HepG2 (cell line): Measurements from ENCODE around the gene GPC6. TPM values are rescaled to one million over a fixed set of nuclear protein-coding genes. Genes with fewer than 3 reads are reported as not detected.

Experiments
- ASH2L ChIP-seq: fragments of 300-600, 200-600 bp; sonication (generic); IDR thresholded peaks from 2 replicates; pipeline ENCODE4 v1.7.0; 2017; ENCODE audit warnings: low read depth, mild to moderate bottlenecking, moderate library complexity, mixed read lengths, low read length; ENCODE audit not compliant: insufficient read length
- CEBPB ChIP-seq: IDR thresholded peaks from 2 replicates; pipeline ENCODE4 v1.6.1; 2011; ENCODE audit warnings: low read depth, low read length, improper control_type of control experiment, borderline replicate concordance
- CREB1 ChIP-seq, 2 experiments: fragments of 450-650 bp in 1 of 2; IDR thresholded peaks; 2 replicates each; pipeline ENCODE4 v1.6.1; 2016 to 2017; ENCODE audit warnings: control low read depth in 1 of 2, mild to moderate bottlenecking in 1 of 2, missing compliant biosample characterization in 1 of 2, missing genetic modification characterization in 1 of 2
- ELF1 ChIP-seq: sonication (generic); formaldehyde crosslinking; IDR thresholded peaks from 2 replicates; pipeline ENCODE4 v1.4.0; 2020; ENCODE audit warnings: missing genetic modification reagents
- ELF4 ChIP-seq: sonication (generic); formaldehyde crosslinking; IDR thresholded peaks from 2 replicates; pipeline ENCODE4 v1.5.0; 2020; ENCODE audit warnings: missing genetic modification reagents, mild to moderate bottlenecking, moderate library complexity, borderline replicate concordance
- FOXP1 ChIP-seq, 2 experiments: fragments of 450-650 bp in 1 of 2; IDR thresholded peaks; 2 replicates each; pipeline ENCODE4 v1.6.1; 2017 to 2018; ENCODE audit warnings: antibody characterized with exemption in 1 of 2
- KAT8 ChIP-seq: IDR thresholded peaks from 2 replicates; pipeline ENCODE4 v1.6.1; 2016; ENCODE audit warnings: missing genetic modification reagents, missing compliant biosample characterization
- MIXL1 ChIP-seq: IDR thresholded peaks from 2 replicates; pipeline ENCODE4 v1.6.1; 2016
- NFKBIZ ChIP-seq: IDR thresholded peaks from 2 replicates; pipeline ENCODE4 v1.6.1; 2018; ENCODE audit warnings: missing genetic modification reagents, missing compliant biosample characterization
- POGZ ChIP-seq: sonication (generic); formaldehyde crosslinking; IDR thresholded peaks from 2 replicates; pipeline ENCODE4 v1.4.0; 2020; ENCODE audit warnings: mild to moderate bottlenecking, missing genetic modification reagents
- RARA ChIP-seq: IDR thresholded peaks from 2 replicates; pipeline ENCODE4 v1.6.1; 2016; ENCODE audit warnings: missing genetic modification reagents, missing compliant biosample characterization
- RORA ChIP-seq: sonication (generic); formaldehyde crosslinking; IDR thresholded peaks from 2 replicates; pipeline ENCODE4 v1.5.0; 2020; ENCODE audit warnings: mild to moderate bottlenecking, missing genetic modification reagents, moderate library complexity
- YY1 ChIP-seq: IDR thresholded peaks from 2 replicates; pipeline ENCODE4 v1.6.1; 2011; ENCODE audit warnings: low read length, low read depth, moderate library complexity, mild to moderate bottlenecking; ENCODE audit not compliant: insufficient read depth, insufficient replicate concordance
- ZFX ChIP-seq: sonication (generic); formaldehyde crosslinking; IDR thresholded peaks from 2 replicates; pipeline ENCODE4 v1.4.0; 2020; ENCODE audit warnings: mild to moderate bottlenecking, low read depth, missing genetic modification reagents, moderate library complexity
- ZNF331 ChIP-seq: sonication (generic); formaldehyde crosslinking; IDR thresholded peaks from 2 replicates; pipeline ENCODE4 v1.4.0; 2020; ENCODE audit warnings: missing genetic modification reagents
- ZNF614 ChIP-seq: IDR thresholded peaks from 2 replicates; pipeline ENCODE4 v1.6.1; 2018; ENCODE audit warnings: missing biosample characterization, missing genetic modification reagents, inconsistent platforms, borderline replicate concordance
- polyA plus RNA-seq, 8 experiments: library from polyadenylated mRNA; depleted of rRNA in 3 of 8; stranded (reverse) in 7 of 8; unstranded in 1 of 8; fragments of >200 nt; fragmentation: Illumina TruSeq in 4 of 8; extraction: Trizol in 4 of 8; gene quantifications; 2 replicates each; pipeline versions ENCODE4 v1.2.1 to v1.2.3, GENCODE V29; 2011 to 2016; ENCODE audit warnings: low read depth in 4 of 8, missing spikeins in 1 of 8, mixed read lengths in 1 of 8; ENCODE audit not compliant: insufficient read depth in 1 of 8
- total RNA-seq, 5 experiments: library from RNA; depleted of rRNA; stranded (reverse); fragments of >200 nt; fragmentation: Illumina TruSeq; extraction: Trizol; gene quantifications; 2 replicates each; pipeline ENCODE4 v1.2.3, GENCODE V29; 2016; ENCODE audit warnings: low read depth in 1 of 5
- TF ChIP-seq, protein P1 (sequence below): sonication (generic); formaldehyde crosslinking; IDR thresholded peaks from 2 replicates; pipeline ENCODE4 v1.4.0; 2020; ENCODE audit warnings: missing genetic modification reagents
- TF ChIP-seq, protein P2 (sequence below): sonication (generic); formaldehyde crosslinking; conservative IDR thresholded peaks from 2 replicates; pipeline ENCODE4 v1.8.0; 2022; ENCODE audit warnings: low read depth, missing genetic modification reagents
- TF ChIP-seq, protein P3 (sequence below): sonication (generic); formaldehyde crosslinking; IDR thresholded peaks from 2 replicates; pipeline ENCODE4 v1.8.0; 2022; ENCODE audit warnings: missing genetic modification reagents, mild to moderate bottlenecking, borderline replicate concordance
- TF ChIP-seq, protein P4 (sequence below): sonication (generic); formaldehyde crosslinking; IDR thresholded peaks from 2 replicates; pipeline ENCODE4 v1.4.0; 2020; ENCODE audit warnings: missing genetic modification reagents

Gene GPC6
- total and polyA plus RNA-seq, 2 of the 13 experiments (the other 11 are each of a cell fraction or from before 2014, with no cell fraction given), result 24.5 to 33.9 TPM

DNA sequence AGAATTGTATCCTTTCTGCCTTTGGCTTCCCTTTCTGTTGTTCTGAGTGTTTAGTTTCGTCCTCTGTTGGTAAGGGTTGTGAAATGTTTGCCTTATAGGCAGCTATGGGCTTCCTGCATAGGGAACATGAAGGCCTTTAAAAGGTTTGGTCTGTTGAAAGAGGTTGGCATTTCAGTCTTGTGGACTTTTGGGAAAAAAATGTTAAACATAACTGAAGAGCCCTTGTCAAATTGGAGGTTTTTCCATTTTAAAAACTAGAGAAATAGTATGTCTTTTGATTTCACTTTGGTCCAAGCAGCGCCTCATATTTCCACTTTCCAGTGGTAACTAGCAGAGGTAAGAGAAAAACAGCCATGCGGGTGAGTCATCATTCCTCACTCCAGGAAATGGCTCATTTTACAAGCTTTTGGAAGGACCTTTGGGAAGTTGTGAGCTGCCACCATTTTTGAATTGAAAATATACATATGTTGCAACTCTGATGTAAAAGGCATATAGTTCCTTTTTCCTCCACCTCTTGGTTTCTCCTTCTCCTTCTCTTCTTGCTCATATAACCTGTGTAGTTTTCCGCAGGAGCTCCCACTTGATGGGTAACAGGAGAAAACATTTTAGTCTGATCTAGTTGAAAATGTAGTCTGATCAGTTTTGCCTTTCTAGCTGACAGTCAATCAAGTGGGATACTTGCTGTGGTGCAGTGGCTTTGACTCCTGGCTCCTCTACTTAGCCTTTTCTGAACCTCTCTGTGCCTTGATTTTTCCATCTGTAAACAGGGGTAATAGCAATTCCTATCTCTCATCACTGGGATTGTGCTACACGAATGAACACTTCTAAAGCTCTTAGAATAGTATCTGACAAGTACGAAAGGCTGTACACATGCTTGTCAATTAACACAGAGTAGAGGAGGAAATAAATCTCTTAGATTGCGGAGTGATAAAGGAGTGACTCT, 23.0 kb downstream of the GPC6 start (continued):
- TF ChIP-seq POGZ, result peak; percentile 40; the same call in 1 of the 2 replicates
- TF ChIP-seq, protein P1, sequence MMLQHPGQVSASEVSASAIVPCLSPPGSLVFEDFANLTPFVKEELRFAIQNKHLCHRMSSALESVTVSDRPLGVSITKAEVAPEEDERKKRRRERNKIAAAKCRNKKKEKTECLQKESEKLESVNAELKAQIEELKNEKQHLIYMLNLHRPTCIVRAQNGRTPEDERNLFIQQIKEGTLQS (CRISPR knock-in tag), result peak; percentile 89
- TF ChIP-seq NFKBIZ (CRISPR knock-in tag), result peak; percentile 71; the same call in 1 of the 2 replicates
- peak; percentile 52 for TF ChIP-seq ASH2L
- 0 out of 2 replicates have a peak, but pooled peaks have one; percentile 9 for TF ChIP-seq MIXL1 (CRISPR knock-in tag)
- TF ChIP-seq YY1, result peak; percentile 43
- peak; percentile 38; the same call in 1 of the 2 replicates for TF ChIP-seq ELF4 (CRISPR knock-in tag)
- peak; percentile 45; the same call in 1 of the 2 replicates for TF ChIP-seq KAT8 (CRISPR knock-in tag)
- peak; percentile 8; the same call in 1 of the 2 replicates for TF ChIP-seq RARA (CRISPR knock-in tag)
- no peak for TF ChIP-seq CREB1 (IDR thresholded peaks at IDR 0.05)
- TF ChIP-seq CREB1 (CRISPR knock-in tag; IDR thresholded peaks at IDR 0.05), result peak; percentile 37; the same call in 1 of the 2 replicates
- 0 out of 2 replicates have a peak, but pooled peaks have one; percentile 19 for TF ChIP-seq ZNF331 (CRISPR knock-in tag)
- 0 out of 2 replicates have a peak, but pooled peaks have one; percentile 6 for TF ChIP-seq RORA (CRISPR knock-in tag)
- TF ChIP-seq ELF1 (CRISPR knock-in tag), result peak; percentile 42; the same call in 1 of the 2 replicates
- TF ChIP-seq, protein P2, sequence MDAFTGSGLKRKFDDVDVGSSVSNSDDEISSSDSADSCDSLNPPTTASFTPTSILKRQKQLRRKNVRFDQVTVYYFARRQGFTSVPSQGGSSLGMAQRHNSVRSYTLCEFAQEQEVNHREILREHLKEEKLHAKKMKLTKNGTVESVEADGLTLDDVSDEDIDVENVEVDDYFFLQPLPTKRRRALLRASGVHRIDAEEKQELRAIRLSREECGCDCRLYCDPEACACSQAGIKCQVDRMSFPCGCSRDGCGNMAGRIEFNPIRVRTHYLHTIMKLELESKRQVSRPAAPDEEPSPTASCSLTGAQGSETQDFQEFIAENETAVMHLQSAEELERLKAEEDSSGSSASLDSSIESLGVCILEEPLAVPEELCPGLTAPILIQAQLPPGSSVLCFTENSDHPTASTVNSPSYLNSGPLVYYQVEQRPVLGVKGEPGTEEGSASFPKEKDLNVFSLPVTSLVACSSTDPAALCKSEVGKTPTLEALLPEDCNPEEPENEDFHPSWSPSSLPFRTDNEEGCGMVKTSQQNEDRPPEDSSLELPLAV (CRISPR knock-in tag), result no peak
- TF ChIP-seq, protein P3, sequence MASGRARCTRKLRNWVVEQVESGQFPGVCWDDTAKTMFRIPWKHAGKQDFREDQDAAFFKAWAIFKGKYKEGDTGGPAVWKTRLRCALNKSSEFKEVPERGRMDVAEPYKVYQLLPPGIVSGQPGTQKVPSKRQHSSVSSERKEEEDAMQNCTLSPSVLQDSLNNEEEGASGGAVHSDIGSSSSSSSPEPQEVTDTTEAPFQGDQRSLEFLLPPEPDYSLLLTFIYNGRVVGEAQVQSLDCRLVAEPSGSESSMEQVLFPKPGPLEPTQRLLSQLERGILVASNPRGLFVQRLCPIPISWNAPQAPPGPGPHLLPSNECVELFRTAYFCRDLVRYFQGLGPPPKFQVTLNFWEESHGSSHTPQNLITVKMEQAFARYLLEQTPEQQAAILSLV (CRISPR knock-in tag), result no peak
- TF ChIP-seq, protein P4, sequence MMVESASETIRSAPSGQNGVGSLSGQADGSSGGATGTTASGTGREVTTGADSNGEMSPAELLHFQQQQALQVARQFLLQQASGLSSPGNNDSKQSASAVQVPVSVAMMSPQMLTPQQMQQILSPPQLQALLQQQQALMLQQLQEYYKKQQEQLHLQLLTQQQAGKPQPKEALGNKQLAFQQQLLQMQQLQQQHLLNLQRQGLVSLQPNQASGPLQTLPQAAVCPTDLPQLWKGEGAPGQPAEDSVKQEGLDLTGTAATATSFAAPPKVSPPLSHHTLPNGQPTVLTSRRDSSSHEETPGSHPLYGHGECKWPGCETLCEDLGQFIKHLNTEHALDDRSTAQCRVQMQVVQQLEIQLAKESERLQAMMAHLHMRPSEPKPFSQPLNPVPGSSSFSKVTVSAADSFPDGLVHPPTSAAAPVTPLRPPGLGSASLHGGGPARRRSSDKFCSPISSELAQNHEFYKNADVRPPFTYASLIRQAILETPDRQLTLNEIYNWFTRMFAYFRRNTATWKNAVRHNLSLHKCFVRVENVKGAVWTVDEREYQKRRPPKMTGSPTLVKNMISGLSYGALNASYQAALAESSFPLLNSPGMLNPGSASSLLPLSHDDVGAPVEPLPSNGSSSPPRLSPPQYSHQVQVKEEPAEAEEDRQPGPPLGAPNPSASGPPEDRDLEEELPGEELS (CRISPR knock-in tag), result 0 out of 2 replicates have a peak, but pooled peaks have one; percentile 25
- TF ChIP-seq ZFX, result 0 out of 2 replicates have a peak, but pooled peaks have one; percentile 10
- peak; percentile 90 for TF ChIP-seq CEBPB
- no peak for TF ChIP-seq FOXP1 (IDR thresholded peaks at IDR 0.05)
- TF ChIP-seq FOXP1 (CRISPR knock-in tag; IDR thresholded peaks at IDR 0.05), result peak; percentile 43; the same call in 1 of the 2 replicates
- 0 out of 2 replicates have a peak, but pooled peaks have one; percentile 51 for TF ChIP-seq ZNF614
